ENCODE measurements around the gene RYR2. TPM values are rescaled to one million over a fixed set of nuclear protein-coding genes. Genes with fewer than 3 reads are reported as not detected.

The RYR2 gene
- total RNA-seq, 1 donor from 2014 or later, result 0.90 TPM

DNA sequence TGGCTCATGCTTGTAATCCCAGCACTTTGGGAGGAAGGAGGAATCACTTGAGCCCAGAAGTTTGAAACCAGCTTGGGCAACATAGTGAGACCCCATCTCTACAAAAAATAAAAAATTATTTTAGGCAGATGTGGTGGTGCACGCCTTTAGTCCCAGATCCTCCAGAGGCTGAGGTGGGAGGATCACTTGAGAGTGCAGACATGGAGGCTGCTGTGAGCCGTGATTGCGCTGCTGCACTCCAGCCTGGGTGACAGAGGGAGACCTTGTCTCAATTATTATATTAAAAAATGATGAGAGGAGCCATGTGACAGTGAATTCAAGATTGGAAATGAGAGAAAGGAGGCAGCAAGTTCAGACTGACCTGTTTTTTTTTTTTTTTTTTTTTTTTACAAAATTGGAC, 566.4 kb downstream of the RYR2 start:
- H3K79me2 ChIP-seq (ENCODE audit: low read depth), result no peaks in the 10 kb centered on the region
- Mint-ChIP-seq H3K9me3 (peaks cover 3% of the 10 kb centered on the region), H3K4me1 (no peaks in the 10 kb centered on the region), H3K27me3 (ENCODE audit: insufficient read depth, low read depth) (peaks cover 2% of the 10 kb centered on the region), H3K4me3 (no peak overlapping the region), H3K36me3 (no peaks in the 10 kb centered on the region), H3K27ac (no peak overlapping the region)
- no peaks in the 10 kb centered on the region for H3K27me3 ChIP-seq
- no peaks in the 10 kb centered on the region for H3K9me3 ChIP-seq (ENCODE audit: low read depth)
- H4K20me1 ChIP-seq (ENCODE audit: low read depth), result no peaks in the 10 kb centered on the region
- no peak overlapping the region for H3K4me3 ChIP-seq
- no peak for DNase-seq (ENCODE audit: low spot score)
- H3K36me3 ChIP-seq, result no peaks in the 10 kb centered on the region
- no peak overlapping the region for H2AFZ ChIP-seq (replicated peaks)
- H3K27ac ChIP-seq, result no peak overlapping the region
- no peak overlapping the region for H3K9ac ChIP-seq
- no peaks in the 10 kb centered on the region for H3K4me1 ChIP-seq
- no peaks in the 10 kb centered on the region for H3F3A ChIP-seq (ENCODE audit: low read depth)
- TF ChIP-seq EZH2phosphoT487 (IDR thresholded peaks at IDR 0.05) (no peak), EZH2 (IDR thresholded peaks at IDR 0.05) (no peak)
- TF ChIP-seq, protein P1, sequence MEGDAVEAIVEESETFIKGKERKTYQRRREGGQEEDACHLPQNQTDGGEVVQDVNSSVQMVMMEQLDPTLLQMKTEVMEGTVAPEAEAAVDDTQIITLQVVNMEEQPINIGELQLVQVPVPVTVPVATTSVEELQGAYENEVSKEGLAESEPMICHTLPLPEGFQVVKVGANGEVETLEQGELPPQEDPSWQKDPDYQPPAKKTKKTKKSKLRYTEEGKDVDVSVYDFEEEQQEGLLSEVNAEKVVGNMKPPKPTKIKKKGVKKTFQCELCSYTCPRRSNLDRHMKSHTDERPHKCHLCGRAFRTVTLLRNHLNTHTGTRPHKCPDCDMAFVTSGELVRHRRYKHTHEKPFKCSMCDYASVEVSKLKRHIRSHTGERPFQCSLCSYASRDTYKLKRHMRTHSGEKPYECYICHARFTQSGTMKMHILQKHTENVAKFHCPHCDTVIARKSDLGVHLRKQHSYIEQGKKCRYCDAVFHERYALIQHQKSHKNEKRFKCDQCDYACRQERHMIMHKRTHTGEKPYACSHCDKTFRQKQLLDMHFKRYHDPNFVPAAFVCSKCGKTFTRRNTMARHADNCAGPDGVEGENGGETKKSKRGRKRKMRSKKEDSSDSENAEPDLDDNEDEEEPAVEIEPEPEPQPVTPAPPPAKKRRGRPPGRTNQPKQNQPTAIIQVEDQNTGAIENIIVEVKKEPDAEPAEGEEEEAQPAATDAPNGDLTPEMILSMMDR (IDR thresholded peaks at IDR 0.05), result no peak
- no peak overlapping the region for H3K4me2 ChIP-seq

DNA sequence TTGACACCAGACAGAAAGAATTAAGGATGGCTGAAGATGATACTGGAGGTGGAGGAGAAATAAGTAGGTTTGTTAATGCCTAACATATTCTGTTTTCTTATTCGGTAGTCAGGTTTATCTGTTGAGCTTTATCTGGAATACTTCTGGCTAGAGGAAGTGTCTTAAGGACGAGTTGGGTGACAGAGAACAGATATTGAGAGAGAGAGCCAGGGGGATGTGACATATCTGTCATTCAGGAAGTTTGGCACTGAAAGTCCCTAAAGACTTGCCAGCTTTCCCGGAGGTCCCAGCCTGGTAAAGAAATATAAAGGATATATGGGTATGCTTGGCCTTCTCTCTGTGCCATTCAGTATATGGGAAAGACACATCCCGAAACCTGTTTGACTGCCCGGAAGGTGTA, 568.2 kb downstream of the RYR2 start:
- Mint-ChIP-seq H3K4me1 (no peaks in the 10 kb centered on the region), H3K27me3 (ENCODE audit: insufficient read depth, low read depth) (peaks cover 2% of the 10 kb centered on the region), H3K9me3 (peaks cover 5% of the 10 kb centered on the region), H3K4me3 (no peak overlapping the region), H3K36me3 (no peaks in the 10 kb centered on the region), H3K27ac (no peak overlapping the region)
- TF ChIP-seq, protein P1 (IDR thresholded peaks at IDR 0.05), result no peak
- TF ChIP-seq EZH2 (IDR thresholded peaks at IDR 0.05), result no peak
- TF ChIP-seq EZH2phosphoT487 (IDR thresholded peaks at IDR 0.05), result no peak
- Histone ChIP-seq H4K20me1 (ENCODE audit: low read depth) (no peaks in the 10 kb centered on the region), H3K9ac (no peak overlapping the region), H3K27me3 (no peaks in the 10 kb centered on the region), H2AFZ (replicated peaks) (no peak overlapping the region), H3K4me2 (no peak overlapping the region), H3F3A (ENCODE audit: low read depth) (no peaks in the 10 kb centered on the region), H3K4me1 (no peaks in the 10 kb centered on the region), H3K27ac (no peak overlapping the region), H3K9me3 (ENCODE audit: low read depth) (no peaks in the 10 kb centered on the region), H3K79me2 (ENCODE audit: low read depth) (no peaks in the 10 kb centered on the region), H3K4me3 (no peak overlapping the region), H3K36me3 (no peaks in the 10 kb centered on the region)
- DNase-seq (ENCODE audit: low spot score), result no peak

DNA sequence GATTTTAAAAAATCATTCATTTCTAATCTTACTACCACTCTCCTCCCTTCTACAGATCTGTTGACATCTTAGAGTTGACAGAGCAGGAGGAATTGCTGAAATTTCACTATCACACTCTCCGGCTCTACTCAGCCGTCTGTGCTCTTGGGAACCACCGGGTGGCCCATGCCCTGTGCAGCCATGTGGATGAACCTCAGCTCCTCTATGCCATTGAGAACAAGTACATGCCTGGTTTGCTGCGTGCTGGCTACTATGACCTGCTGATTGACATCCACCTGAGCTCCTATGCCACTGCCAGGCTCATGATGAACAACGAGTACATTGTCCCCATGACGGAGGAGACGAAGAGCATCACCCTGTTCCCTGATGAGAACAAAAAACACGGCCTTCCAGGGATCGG, 572.0 kb downstream of the RYR2 start:
- Histone ChIP-seq H3K79me2 (ENCODE audit: low read depth) (no peaks in the 10 kb centered on the region), H2AFZ (replicated peaks) (no peak overlapping the region), H3K4me3 (no peak overlapping the region), H3K9me3 (ENCODE audit: low read depth) (no peaks in the 10 kb centered on the region), H3K4me2 (no peak overlapping the region), H3K27ac (no peak overlapping the region), H4K20me1 (ENCODE audit: low read depth) (no peaks in the 10 kb centered on the region), H3K9ac (no peak overlapping the region), H3F3A (ENCODE audit: low read depth) (no peaks in the 10 kb centered on the region), H3K4me1 (no peaks in the 10 kb centered on the region), H3K27me3 (no peaks in the 10 kb centered on the region), H3K36me3 (no peaks in the 10 kb centered on the region)
- Mint-ChIP-seq H3K4me1 (no peaks in the 10 kb centered on the region), H3K27me3 (ENCODE audit: insufficient read depth, low read depth) (peaks cover 2% of the 10 kb centered on the region), H3K36me3 (no peaks in the 10 kb centered on the region), H3K27ac (no peak overlapping the region), H3K9me3 (peaks cover 8% of the 10 kb centered on the region), H3K4me3 (no peak overlapping the region)
- TF ChIP-seq EZH2 (IDR thresholded peaks at IDR 0.05), result no peak
- no peak for TF ChIP-seq EZH2phosphoT487 (IDR thresholded peaks at IDR 0.05)
- TF ChIP-seq, protein P1 (IDR thresholded peaks at IDR 0.05), result peak; percentile 16
- DNase-seq (ENCODE audit: low spot score), result no peak
